GM12878 (cell line): ENCODE data around the gene S100A11. TPM values are rescaled to one million over a fixed set of nuclear protein-coding genes. Genes with fewer than 3 reads are reported as not detected.

Source experiments
- ATAC-seq: fragments of 200-7000 bp; cut with Tn5 transposase; 3 replicates; pipeline ENCODE4 v1.9.1; 2020; ENCODE audit warnings: mild to moderate bottlenecking, moderate library complexity
- BruUV-seq: library from RNA; stranded (reverse); fragments of 400-500 nt; replicated peaks from 2 replicates; lab custom pipeline; 2021; lab: Mats Ljungman, UMichigan
- CTCF ChIA-PET: fragments of 300-600 bp; sonication (Branson Sonifier 250); formaldehyde crosslinking; extraction: SDS; loops from one replicate; lab custom pipeline; 2021; ENCODE audit warnings: inconsistent platforms; lab: Yijun Ruan, JAX
- POLR2A ChIA-PET: fragments of 350-600 bp; formaldehyde crosslinking; extraction: SDS; loops from one replicate; lab custom pipeline; 2021; ENCODE audit warnings: inconsistent platforms; lab: Charles Lee
- RAD21 ChIA-PET: fragments of 300-600 bp; sonication (Branson Sonifier 250); formaldehyde crosslinking; loops from one replicate; lab custom pipeline; 2023; ENCODE audit warnings: antibody characterized with exemption; ENCODE audit not compliant: unreplicated experiment; lab: Charles Lee
- SMC1A ChIA-PET: fragments of 300-600 bp; sonication (Branson Sonifier 250); formaldehyde crosslinking; loops from one replicate; lab custom pipeline; 2023; ENCODE audit not compliant: unreplicated experiment, uncharacterized antibody; lab: Charles Lee
- DNase-seq: peaks from one replicate; pipeline ENCODE4 v3.0.0-alpha.2; 2011; ENCODE audit warnings: low read depth, low spot score
- FAIRE-seq: peaks from 3 replicates; lab custom pipeline; 2011; peaks lifted over from hg19 to GRCh38; lab: Jason Lieb, UNC
- H2AFZ ChIP-seq: 2 replicates; pipeline ENCODE4 v1.6.0; 2011; ENCODE audit warnings: low read depth, low read length, control low read depth; ENCODE audit not compliant: control insufficient read depth
- H3K27ac ChIP-seq: 2 replicates; pipeline ENCODE4 v1.5.1; 2011; ENCODE audit warnings: control low read depth; ENCODE audit not compliant: control insufficient read depth, insufficient read depth
- H3K27me3 ChIP-seq, 2 experiments: replicated peaks in 1 of 2; 2 replicates each; pipeline versions ENCODE4 v1.6.0 to v1.6.1; 2011; ENCODE audit warnings: low read length in 1 of 2; ENCODE audit not compliant: control insufficient read depth in 2 of 2, insufficient read depth in 2 of 2
- H3K36me3 ChIP-seq, 2 experiments: 2 replicates each; pipeline ENCODE4 v1.5.1; 2011; ENCODE audit warnings: low read length in 1 of 2; ENCODE audit not compliant: control insufficient read depth in 2 of 2, insufficient read depth in 2 of 2
- H3K4me1 ChIP-seq: 2 replicates; pipeline ENCODE4 v1.6.1; 2011; ENCODE audit warnings: mild to moderate bottlenecking, low read length, moderate library complexity, mixed read lengths; ENCODE audit not compliant: control insufficient read depth, insufficient read depth
- H3K4me2 ChIP-seq: 2 replicates; pipeline ENCODE4 v1.6.0; 2011; ENCODE audit warnings: control low read depth; ENCODE audit not compliant: control insufficient read depth, insufficient read depth
- H3K4me3 ChIP-seq: fragments of 200-600 bp; sonication (generic); 2 replicates; pipeline ENCODE4 v1.5.1; 2016
- H3K79me2 ChIP-seq: 2 replicates; pipeline ENCODE4 v1.6.0; 2011; ENCODE audit warnings: low read length; ENCODE audit not compliant: control insufficient read depth, insufficient read depth
- H3K9ac ChIP-seq: 2 replicates; pipeline ENCODE4 v1.8.0; 2011; ENCODE audit warnings: low read length, control low read depth, mixed read lengths; ENCODE audit not compliant: control insufficient read depth, insufficient read depth
- H3K9me3 ChIP-seq: replicated peaks from 3 replicates; pipeline ENCODE4 v1.5.1; 2011; ENCODE audit warnings: mild to moderate bottlenecking, low read length; ENCODE audit not compliant: control insufficient read depth, insufficient read depth
- H4K20me1 ChIP-seq: 2 replicates; pipeline ENCODE4 v1.6.0; 2011; ENCODE audit not compliant: control insufficient read depth, insufficient read depth
- CBFB ChIP-seq: IDR thresholded peaks from 2 replicates; pipeline ENCODE4 v1.6.1; 2016; ENCODE audit warnings: antibody characterized with exemption, low read depth
- MTA2 ChIP-seq: fragments of 450-650 bp; IDR thresholded peaks from 2 replicates; pipeline ENCODE4 v1.6.1; 2016; ENCODE audit warnings: low read depth, mild to moderate bottlenecking, moderate library complexity
- MTA3 ChIP-seq: IDR thresholded peaks from 2 replicates; pipeline ENCODE4 v1.6.1; 2012; ENCODE audit warnings: low read length, inconsistent platforms, borderline replicate concordance
- MXI1 ChIP-seq: fragments of 150-350 bp; IDR thresholded peaks from 2 replicates; pipeline ENCODE4 v1.6.1; 2011; ENCODE audit warnings: low read depth, mild to moderate bottlenecking, inconsistent platforms, low read length, improper control_type of control experiment
- POLR2A ChIP-seq: IDR thresholded peaks from 2 replicates; pipeline ENCODE4 v1.6.1; 2011; ENCODE audit warnings: low read depth, mild to moderate bottlenecking, low read length
- RAD21 ChIP-seq: IDR thresholded peaks from 2 replicates; pipeline ENCODE4 v1.6.1; 2011; ENCODE audit warnings: mild to moderate bottlenecking, low read depth, low read length, moderate library complexity; ENCODE audit not compliant: insufficient read depth
- SMC3 ChIP-seq: IDR thresholded peaks from 2 replicates; pipeline ENCODE4 v1.6.1; 2011; ENCODE audit warnings: low read length, improper control_type of control experiment, borderline replicate concordance
- YY1 ChIP-seq: IDR thresholded peaks from 2 replicates; pipeline ENCODE4 v1.6.1; 2011; ENCODE audit warnings: low read depth, mild to moderate bottlenecking, low read length
- WGBS: methylation state at CpG from one replicate; pipeline ENCODE4 v1.1.6; 2016; ENCODE audit warnings: low lambda C conversion rate; ENCODE audit not compliant: insufficient replicate concordance, insufficient coverage; ENCODE audit errors: missing lambda C conversion rate; 5-methylcytosine and 5-hydroxymethylcytosine counted together
- in situ Hi-C: fragments of 300-500 bp; cut with MboI; formaldehyde crosslinking; loops from 9 replicates; pipeline ENCODE4 v1.14.3; 2018; ENCODE audit warnings: mixed read lengths
- intact Hi-C: fragments of 100-400 bp; cut with micrococcal nuclease; formaldehyde crosslinking; loops from one replicate; pipeline ENCODE4 v1.14.2; 2022; ENCODE audit not compliant: unreplicated experiment
- polyA plus RNA-seq, 11 experiments: library from polyadenylated mRNA; depleted of rRNA in 4 of 11; unstranded in 6 of 11; stranded (reverse) in 5 of 11; fragments of >200 nt; fragmentation: Nextera tagmentation in 4 of 11; fragmentation: Illumina TruSeq in 1 of 11; extraction: Ambion mirVana in 4 of 11; extraction: Trizol in 1 of 11; gene quantifications; 1 replicate in 1 of 11; 2 replicates in 10 of 11; pipeline versions ENCODE4 v1.2.1 to v1.2.3, GENCODE V29; 2011 to 2016; ENCODE audit warnings: inconsistent platforms in 2 of 11, missing spikeins in 2 of 11, low read depth in 1 of 11
- total RNA-seq, 4 experiments: library from RNA; depleted of rRNA in 3 of 4; stranded (reverse); fragments of >200 nt in 3 of 4; fragmentation: Illumina TruSeq in 1 of 4; extraction: Trizol in 1 of 4; gene quantifications; 2 replicates each; pipeline versions ENCODE4 v1.2.1 to v1.2.3, GENCODE V29; 2013 to 2021
- TF ChIP-seq, protein P1 (sequence below), 3 experiments: IDR thresholded peaks in 2 of 3; conservative IDR thresholded peaks in 1 of 3; 2 replicates each; pipeline ENCODE4 v1.5.1; 2011; ENCODE audit warnings: low read depth in 3 of 3, low read length in 3 of 3, mild to moderate bottlenecking in 3 of 3, control low read depth in 2 of 3, moderate library complexity in 2 of 3, inconsistent platforms in 1 of 3, mixed read lengths in 1 of 3; ENCODE audit not compliant: control insufficient read depth in 2 of 3, insufficient read depth in 1 of 3; ENCODE audit errors: extremely low read depth in 1 of 3
- TF ChIP-seq, protein P2 (sequence below): IDR thresholded peaks from 2 replicates; pipeline ENCODE4 v1.6.1; 2011; ENCODE audit warnings: low read depth, mild to moderate bottlenecking, low read length, moderate library complexity, borderline replicate concordance; ENCODE audit errors: extremely low read depth

The S100A11 gene
- total and polyA plus RNA-seq, 10 of the 15 experiments (the other 5 are each of a cell fraction or from before 2014, with no cell fraction given) = 9.0 to 134 (median 62.7) TPM

DNA sequence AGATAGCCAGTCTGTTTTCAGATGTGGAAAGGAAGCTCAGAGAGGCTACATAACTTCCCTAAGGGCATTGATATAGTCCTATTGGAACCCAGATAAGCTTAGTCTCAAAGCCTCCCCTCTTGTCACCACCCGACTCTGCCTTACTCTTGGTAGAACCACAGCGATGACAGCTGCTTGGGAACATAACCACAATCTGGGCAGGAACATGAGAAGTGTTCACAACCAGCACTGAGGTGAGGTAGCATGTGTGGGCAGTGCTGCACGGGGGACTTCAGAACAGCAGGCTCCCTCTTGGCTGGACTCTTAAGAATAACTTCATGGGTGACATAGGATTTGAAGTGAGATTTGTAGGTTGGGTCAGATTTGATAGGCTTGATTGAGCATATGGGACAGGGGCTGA, 33.8 kb downstream of the S100A11 start:
- H3K4me1 ChIP-seq = no peaks in the 10 kb centered on the region
- H3K4me3 ChIP-seq = no peak overlapping the region
- H3K27me3 ChIP-seq = peaks cover 1 to 6% of the 10 kb centered on the region in 2 experiments
- TF ChIP-seq CBFB = no peak
- ChIA-PET POLR2A (no interaction called here), RAD21 (interaction anchor here (1.5 kb wide), 1 partner anchor 69 kb away, joined by 4 read pairs; no protein-coding TSS in a partner anchor), CTCF (interaction anchor here (1.0 to 8.1 kb wide), 10 partner anchors 11 to 115 kb away, joined by 3 to 122 read pairs (median 14); partner anchors contain the start of gene THEM4), SMC1A (interaction anchor here (0.7 to 8.3 kb wide), 5 partner anchors 34 to 114 kb away, joined by 3 to 70 read pairs (median 47); partner anchors contain the start of gene THEM4)
- H3K9me3 ChIP-seq = no peaks in the 10 kb centered on the region
- in situ Hi-C loops = no loop called here
- FAIRE-seq = no peak
- intact Hi-C loops = no loop called here
- no peak for ATAC-seq
- no TSS peak for BruUV-seq
- H3K4me2 ChIP-seq = no peak overlapping the region
- H3K79me2 ChIP-seq = no peaks in the 10 kb centered on the region
- no peak overlapping the region for H3K27ac ChIP-seq
- no peak overlapping the region for H2AFZ ChIP-seq
- H4K20me1 ChIP-seq = no peaks in the 10 kb centered on the region
- DNase-seq = no peak
- WGBS = 0% methylated on average over 3 of the region's 3 CpGs
- no peaks in the 10 kb centered on the region for H3K36me3 ChIP-seq
- H3K9ac ChIP-seq = no peak overlapping the region

- intact Hi-C loops (loop anchor here (1.0 to 2.0 kb wide), 3 partner anchors 33 to 113 kb away; no protein-coding TSS in a partner anchor), in situ Hi-C loops (no loop called here)
- peak; percentile 82 for ATAC-seq
- H3K4me3 ChIP-seq = no peak overlapping the region
- no peak for DNase-seq
- ChIA-PET POLR2A (interaction anchor here (0.6 to 1.0 kb wide), 4 partner anchors 8 to 72 kb away, joined by 3 to 5 read pairs (median 3); no protein-coding TSS in a partner anchor), RAD21 (interaction anchor here (1.0 to 3.0 kb wide), 14 partner anchors 12 to 902 kb away, joined by 3 to 33 read pairs (median 6); partner anchors contain the start of genes C2CD4D and THEM4), CTCF (interaction anchor here (0.6 to 8.1 kb wide), 46 partner anchors 8 to 547 kb away, joined by 3 to 122 read pairs (median 5); partner anchors contain the start of genes MRPL9, S100A10 and THEM4), SMC1A (interaction anchor here (0.7 to 8.3 kb wide), 16 partner anchors 9 to 457 kb away, joined by 3 to 70 read pairs (median 4); partner anchors contain the start of genes C2CD4D and THEM4)
- H3K79me2 ChIP-seq = no peaks in the 10 kb centered on the region
- H3K9ac ChIP-seq = no peak overlapping the region
- no peaks in the 10 kb centered on the region for H4K20me1 ChIP-seq
- FAIRE-seq = peak; percentile 7
- 67% methylated on average over 4 of the region's 4 CpGs for WGBS
- no peak overlapping the region for H3K27ac ChIP-seq
- H3K36me3 ChIP-seq = no peaks in the 10 kb centered on the region
- BruUV-seq = no TSS peak
- H2AFZ ChIP-seq = no peak overlapping the region
- no peaks in the 10 kb centered on the region for H3K4me1 ChIP-seq
- no peak overlapping the region for H3K4me2 ChIP-seq
- no peaks in the 10 kb centered on the region for H3K9me3 ChIP-seq
- peaks cover 1 to 6% of the 10 kb centered on the region in 2 experiments for H3K27me3 ChIP-seq
- no peak for TF ChIP-seq MTA3
- no peak for TF ChIP-seq MTA2
- no peak for TF ChIP-seq POLR2A
- peak; percentile 54; the same call in 1 of the 2 replicates for TF ChIP-seq YY1
- TF ChIP-seq, protein P1, sequence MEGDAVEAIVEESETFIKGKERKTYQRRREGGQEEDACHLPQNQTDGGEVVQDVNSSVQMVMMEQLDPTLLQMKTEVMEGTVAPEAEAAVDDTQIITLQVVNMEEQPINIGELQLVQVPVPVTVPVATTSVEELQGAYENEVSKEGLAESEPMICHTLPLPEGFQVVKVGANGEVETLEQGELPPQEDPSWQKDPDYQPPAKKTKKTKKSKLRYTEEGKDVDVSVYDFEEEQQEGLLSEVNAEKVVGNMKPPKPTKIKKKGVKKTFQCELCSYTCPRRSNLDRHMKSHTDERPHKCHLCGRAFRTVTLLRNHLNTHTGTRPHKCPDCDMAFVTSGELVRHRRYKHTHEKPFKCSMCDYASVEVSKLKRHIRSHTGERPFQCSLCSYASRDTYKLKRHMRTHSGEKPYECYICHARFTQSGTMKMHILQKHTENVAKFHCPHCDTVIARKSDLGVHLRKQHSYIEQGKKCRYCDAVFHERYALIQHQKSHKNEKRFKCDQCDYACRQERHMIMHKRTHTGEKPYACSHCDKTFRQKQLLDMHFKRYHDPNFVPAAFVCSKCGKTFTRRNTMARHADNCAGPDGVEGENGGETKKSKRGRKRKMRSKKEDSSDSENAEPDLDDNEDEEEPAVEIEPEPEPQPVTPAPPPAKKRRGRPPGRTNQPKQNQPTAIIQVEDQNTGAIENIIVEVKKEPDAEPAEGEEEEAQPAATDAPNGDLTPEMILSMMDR (IDR thresholded peaks at IDR 0.05 in 2 of 3, conservative IDR thresholded peaks at IDR 0.05 in 1 of 3; ENCODE audit: control insufficient read depth in 2 of 3, extremely low read depth in 1 of 3, insufficient read depth in 1 of 3, low read depth in 3 of 3, low read length in 3 of 3) = peak; percentile 90 to 94 (median 90)
- TF ChIP-seq, protein P2, sequence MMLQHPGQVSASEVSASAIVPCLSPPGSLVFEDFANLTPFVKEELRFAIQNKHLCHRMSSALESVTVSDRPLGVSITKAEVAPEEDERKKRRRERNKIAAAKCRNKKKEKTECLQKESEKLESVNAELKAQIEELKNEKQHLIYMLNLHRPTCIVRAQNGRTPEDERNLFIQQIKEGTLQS = no peak
- peak; percentile 90 for TF ChIP-seq SMC3
- TF ChIP-seq MXI1 = no peak
- TF ChIP-seq RAD21 = peak; percentile 88
These were observed 34.9 kb downstream of the S100A11 start for GRCh38 chr1:152001631-152002584.
